Endometrial microvascular endothelial cells (primary cell): ENCODE results near the gene AFF2. TPM values are rescaled to one million over a fixed set of nuclear protein-coding genes. Genes with fewer than 3 reads are reported as not detected.

Experiments
- in situ Hi-C: cut with HindIII; loops from 2 replicates; pipeline ENCODE4 v1.10.0; 2017; ENCODE audit warnings: low sequenced_read_pairs, low pct_unique_long_range_greater_than_20kb; ENCODE audit errors: inconsistent ontology term
- total RNA-seq: library from RNA; depleted of rRNA; stranded (reverse); fragments of >200 nt; gene quantifications from one replicate; pipeline ENCODE4 v1.2.3, GENCODE V29; 2015; ENCODE audit errors: inconsistent ontology term

AFF2 gene
- total RNA-seq, 1 donor from 2014 or later, result 0.19 TPM

DNA sequence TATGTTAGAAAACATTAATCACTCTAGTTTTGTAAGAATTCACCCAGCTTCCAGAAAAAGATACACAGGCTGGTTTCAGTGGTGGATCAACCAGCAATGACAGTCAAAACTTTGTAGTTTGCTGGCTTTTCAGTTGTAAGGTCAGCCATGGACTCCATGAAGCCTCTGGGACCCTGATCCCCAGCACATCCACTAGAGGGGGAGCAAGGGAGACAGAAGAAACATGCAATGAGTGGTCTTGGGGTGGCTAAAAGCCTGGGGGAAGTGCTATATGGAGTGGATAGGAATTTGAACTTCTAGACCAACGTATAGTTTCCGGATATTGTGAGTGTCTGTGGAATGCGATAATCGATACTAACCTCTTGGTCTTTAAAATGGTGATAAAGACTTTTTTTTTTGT lies 72.7 kb downstream of the AFF2 start:
- in situ Hi-C loops, result no loop called here

DNA sequence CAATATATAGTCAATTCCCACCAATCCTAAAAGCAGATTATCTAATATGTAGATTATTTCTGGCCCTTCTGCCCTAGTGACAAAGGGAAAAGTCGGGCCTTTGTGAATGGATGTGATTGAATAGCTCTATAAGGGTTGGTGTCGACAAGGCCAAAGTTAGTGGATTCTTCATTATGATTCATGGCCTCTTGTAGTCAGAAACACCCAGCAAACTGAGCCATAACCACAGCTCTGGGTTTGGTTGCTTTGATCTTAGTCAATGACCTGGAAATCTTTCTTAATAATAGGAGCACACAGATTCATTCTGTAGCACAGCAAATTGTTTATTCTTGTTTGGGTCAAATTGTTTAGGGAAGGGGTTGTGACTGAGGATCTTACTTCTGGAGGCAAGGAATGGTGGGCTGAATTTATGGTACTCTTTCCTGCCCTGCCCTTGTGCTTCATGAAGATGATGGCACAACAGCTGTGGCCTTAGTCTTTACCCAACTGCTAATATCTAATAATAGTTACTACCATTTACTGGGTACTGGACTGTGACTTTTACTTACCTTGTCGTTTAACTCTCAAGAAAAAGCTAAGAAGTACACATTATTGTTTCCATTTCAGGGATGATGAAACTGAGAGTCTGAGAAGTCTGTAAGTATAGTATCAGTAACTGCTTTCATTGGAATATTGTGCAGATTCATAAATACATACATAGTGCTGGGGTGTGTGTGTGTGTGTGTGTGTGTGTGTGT lies 74.0 kb downstream of the AFF2 start:
- in situ Hi-C loops, result no loop called here

DNA sequence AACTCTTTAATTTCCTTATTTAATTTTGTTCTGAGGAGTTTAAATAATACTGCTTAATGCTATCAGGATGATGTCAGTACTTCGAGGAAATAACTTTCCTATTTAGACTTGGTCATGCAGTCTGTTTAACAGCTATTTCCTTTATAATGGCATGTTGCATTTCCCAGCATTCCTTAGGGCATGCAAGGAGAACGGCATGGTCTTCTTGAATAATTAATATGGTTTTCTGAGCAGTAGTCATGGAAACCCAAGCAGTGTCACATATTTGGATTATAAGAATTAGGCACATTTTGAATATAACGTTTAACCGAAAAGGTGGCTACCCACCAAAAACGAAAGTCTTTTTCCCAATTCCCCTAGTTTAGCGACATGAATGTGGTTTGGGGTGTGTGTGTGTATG lies 76.0 kb downstream of the AFF2 start:
- in situ Hi-C loops, result no loop called here

DNA sequence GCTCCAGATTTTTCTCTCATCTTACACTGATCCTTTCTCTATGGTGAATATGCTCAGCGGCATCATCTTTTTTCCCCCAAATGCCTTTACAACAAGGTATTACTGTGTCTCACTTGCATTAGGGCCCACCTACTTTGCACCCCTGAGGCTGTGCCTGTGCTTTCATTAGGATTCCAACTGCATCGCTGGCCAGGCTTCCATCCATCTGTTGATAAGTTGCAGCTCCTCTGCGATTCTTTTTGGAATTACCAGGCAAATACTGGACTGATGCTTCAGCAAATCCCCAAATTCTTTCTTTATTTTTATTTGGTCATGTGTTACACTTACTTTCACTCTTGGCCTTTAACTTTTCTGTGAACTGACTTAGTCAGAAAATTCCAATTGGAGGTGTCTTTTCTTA lies 77.3 kb downstream of the AFF2 start:
- in situ Hi-C loops, result no loop called here

DNA sequence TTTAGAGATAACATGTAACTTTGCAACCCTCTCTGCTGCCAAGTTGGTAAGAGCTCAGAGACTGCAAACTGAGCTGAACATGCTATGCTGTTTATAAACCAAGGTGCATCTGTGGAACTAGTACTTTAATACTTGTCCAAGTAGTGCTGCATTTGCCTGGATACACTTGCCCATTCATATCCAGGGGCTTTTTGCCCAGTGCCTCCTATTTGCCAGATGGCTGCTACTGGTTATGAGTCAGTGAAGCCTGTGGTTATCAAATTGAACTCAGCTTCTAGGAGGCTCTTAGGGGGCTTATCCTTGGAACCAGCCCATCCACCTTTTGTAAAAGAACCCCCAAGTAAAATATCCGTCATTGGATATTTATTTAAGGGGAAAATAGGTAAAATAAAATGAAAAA lies 79.6 kb downstream of the AFF2 start:
- in situ Hi-C loops, result no loop called here

DNA sequence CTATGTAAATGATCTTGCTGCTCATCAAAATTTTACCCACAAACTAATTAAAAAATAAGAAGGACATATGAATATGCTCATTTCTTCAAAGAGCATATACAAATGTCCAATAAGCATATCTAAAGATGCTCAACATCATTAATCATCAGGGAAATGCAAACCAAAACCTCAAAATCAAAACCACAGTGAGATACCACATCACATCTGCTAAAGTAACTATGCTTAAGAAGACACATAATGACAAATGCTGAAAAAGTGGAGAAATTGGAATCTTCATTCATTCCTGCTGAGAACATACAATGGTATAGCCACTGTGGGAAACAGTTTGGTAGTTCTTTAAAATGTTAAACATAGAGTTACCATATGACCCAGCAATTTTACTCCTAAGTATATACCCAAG lies 81.9 kb downstream of the AFF2 start:
- in situ Hi-C loops, result no loop called here

DNA sequence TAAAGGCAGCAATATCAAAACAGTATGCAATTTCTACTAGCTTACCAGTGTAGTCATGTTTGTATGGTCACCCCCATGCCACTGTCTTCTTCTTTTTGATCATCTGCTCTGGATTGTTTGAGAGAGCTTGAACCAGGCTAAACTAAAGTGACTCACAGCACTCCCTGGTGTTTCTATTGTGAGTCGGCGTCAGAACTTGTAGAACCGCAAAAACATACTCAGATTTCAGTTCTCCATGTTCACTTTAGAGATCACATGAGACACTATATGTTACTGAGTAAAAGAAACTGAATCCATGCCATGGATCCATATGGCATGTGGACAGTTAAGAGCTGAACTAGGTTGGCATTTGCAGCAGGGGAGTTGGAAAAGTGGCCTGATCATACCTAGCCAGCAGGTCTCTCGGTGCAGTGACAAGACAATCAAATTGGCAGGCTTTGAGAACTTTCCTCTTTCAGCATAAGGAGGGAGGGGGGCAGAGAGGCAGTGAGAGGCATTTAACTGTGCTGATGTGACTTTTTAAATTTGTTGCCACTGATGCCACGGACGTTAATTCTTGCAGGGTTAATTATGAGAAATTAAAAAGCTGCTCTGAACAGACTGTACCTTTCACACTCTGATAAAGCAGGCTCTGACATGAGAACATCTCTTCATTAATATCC lies 88.4 kb downstream of the AFF2 start:
- in situ Hi-C loops, result no loop called here

DNA sequence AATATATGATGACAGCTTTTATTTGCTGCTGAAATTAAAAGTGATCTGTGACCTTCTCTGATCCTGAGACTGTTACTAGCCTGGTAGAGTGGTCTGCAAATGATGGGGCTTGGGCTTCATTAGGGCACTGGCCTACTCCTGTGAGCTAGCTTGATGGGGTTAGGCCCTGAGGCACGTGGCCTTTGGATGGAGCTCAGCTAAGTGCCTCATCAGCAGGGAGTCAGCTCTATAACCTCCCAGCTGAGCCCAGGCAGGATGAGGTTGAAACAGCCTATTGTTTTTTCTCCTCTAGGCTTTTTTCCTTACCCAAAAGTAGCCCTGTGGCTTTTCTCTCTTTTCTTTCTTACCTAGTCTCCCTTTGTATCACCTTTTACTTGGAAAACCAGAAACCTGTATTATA lies 92.2 kb downstream of the AFF2 start:
- in situ Hi-C loops, result no loop called here

DNA sequence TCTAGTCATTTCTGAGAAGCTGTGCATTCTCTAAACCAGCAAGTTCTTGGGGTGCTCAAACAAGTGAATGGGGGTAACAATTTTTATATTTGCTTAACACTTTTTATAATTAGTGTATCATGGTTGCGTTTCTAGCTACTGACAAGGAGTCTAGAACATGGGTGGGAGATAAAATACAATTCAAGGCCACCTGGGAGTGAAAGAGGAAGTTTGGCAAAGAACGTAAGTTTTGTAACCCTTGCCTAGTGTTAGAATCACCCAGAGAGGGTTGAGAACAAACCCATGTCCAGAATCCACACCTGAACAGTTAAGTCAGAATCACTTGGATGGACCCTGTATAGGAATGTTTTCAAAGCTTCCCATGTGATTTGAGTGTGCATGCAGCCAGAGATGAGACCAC lies 92.7 kb downstream of the AFF2 start:
- in situ Hi-C loops, result no loop called here

DNA sequence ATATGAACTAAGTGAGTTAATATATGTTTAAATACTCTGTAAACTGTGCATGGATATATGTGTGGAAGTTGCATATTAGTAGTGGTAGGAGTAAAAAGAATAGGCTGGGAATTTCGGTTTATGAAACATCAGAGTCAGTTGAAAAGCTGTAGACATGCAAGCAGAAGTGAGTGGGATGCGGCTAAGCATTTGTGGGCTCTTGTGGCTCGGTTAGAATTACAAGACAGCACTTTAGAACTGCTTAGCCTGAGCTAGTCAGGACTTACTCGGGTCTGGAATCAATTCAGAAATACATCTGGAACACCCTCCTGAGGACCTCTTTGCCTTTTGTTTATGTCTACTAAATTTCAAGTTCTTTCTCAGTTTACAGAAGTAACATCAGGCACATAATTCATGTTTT lies 93.6 kb downstream of the AFF2 start:
- in situ Hi-C loops, result no loop called here

DNA sequence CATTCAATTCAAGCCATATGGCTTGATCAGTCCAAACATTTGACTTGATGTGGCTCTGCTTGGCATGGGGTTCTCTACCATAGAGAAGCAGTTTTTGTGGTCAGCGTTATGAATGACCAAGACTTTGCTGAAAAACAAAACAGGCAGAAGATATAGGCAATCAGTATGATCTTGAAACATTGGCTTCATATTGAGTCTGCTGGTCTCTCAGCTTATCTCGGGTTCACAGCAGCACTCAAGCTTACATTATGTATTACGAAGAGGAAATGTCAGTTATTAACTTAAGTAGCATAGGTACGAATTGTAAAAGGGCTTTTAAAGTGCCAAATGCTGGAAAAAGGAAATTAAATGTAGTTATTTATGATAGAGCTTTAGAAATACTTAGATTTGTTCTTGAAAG lies 99.0 kb downstream of the AFF2 start:
- in situ Hi-C loops, result no loop called here

DNA sequence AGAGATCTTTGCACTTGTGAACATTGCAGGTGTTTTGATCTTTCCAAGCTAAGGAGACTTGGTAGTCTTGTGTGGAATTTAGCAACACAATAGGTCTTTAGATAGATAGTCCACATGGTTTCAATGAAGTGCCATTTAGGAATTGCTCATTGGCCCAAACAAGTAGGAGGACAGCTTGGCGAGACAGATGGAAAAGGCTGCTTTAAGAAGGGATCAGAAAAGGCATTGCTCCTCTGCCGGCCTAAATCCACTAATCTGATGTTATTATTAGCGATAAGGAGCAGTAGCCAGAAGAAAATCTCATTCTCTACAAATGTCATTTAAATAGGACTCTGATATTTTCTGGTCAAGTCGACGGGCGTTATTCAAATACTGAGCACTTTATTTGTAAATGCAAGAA lies 99.7 kb downstream of the AFF2 start:
- in situ Hi-C loops, result no loop called here

DNA sequence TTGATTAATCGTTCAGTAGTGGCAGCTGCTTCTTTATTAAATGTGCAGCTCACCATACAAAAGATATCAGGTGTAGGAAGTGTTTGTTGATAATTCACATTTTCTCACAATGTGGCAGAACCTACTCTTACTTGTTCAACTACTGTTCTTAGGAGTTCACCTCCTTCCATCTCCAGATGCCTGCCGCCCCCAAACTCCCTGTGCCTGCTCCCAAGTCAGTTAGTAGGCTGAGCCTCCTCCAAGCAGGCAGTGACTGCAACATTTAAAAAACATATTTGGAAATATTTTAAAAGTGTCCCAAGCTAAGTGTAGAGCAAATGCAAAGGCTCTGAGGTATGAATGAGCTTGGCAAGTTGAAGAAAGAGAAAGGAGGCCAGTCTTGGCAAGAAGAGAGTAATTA lies 100.2 kb downstream of the AFF2 start:
- in situ Hi-C loops, result no loop called here

DNA sequence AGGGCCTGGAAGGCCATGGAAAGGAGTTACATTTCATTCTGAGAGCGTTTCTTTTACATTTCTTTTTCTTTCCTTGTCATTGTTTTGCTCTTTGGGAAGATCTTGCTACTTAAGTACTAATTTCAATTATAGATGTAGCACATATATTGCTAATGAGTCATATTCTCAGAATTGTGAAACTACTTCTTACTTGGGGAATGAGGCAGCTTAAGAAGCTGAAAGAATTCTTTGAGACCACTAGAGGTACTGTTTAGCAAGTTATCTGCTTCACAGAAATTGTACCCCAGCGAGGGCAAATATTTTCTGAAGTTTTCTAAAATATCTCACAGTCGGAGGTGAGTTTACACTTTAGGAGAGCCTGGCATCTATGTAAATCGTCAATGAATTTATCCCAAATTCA lies 100.6 kb downstream of the AFF2 start:
- in situ Hi-C loops, result no loop called here

DNA sequence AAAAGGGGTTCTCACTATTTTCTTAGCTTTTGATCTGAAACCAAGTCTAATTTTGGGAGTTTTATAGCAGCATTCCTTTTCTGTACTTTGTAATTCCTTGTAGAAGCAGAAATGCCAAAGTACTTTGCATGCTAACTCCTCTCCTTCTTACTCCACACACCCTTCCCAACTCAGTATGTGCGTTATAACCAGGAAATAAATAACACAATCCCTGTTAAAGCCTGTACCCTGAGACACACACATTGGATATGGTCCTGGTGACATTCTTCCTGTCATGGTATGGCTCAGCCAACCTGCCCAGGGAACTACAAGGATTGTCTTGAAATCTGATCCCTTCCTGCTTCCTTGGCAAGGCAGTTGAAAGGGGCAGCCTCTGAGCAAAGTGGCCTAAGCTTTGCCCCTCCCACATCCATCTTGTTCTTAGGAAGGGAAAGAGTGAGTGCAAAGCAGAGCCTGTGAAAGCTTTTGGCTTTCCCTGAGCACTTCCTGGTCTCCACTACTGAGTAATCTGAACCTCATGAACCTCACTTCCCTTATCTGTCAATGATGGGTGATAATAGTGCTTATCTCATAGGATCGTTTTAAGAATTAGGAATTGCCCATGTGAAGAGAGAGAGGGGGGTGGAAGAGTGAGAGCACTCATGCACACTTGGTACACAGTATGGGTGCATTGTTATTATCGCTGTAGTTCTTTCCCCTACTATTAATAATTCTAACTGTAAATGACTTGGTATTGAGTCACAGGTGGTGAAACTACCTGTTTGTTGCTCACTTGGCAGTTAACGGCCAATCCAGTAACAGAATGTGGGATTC lies 109.3 kb downstream of the AFF2 start:
- in situ Hi-C loops, result no loop called here

DNA sequence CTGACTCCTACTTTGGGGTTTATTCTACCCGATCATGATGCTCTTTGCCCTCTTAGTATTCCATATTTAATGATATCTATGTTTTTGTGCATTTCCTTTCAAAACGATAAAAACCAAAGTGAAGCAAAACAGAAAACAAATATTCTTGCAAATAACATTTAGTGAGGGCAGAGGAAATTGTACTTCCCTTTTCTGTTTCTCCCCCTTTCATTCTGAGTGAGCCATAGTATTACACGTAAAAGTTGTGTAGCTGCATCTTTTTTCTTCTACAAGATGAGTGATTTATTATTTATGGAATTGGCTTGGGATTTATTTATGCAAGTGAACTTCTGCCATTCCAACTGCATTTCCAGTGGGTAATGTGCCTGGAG lies 109.9 kb downstream of the AFF2 start:
- in situ Hi-C loops, result no loop called here

DNA sequence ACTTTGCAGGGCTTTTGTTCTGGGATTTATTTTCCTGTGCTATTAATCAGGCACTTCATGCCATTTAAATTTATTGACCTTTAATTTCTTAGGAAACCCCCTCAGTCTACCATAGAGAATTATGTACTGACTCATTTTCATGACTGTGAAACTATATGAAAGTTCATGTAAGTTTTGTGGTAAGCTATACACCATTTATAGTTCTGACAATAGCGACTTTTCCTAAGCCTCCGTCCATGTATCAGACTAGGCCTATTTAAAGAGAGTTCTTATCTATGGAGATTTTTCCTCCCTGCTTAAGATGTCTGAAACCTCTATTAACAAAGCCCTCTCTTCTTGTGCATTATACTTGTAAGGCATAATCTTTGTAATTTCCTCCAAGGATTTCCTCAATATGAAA lies 111.6 kb downstream of the AFF2 start:
- in situ Hi-C loops, result no loop called here

DNA sequence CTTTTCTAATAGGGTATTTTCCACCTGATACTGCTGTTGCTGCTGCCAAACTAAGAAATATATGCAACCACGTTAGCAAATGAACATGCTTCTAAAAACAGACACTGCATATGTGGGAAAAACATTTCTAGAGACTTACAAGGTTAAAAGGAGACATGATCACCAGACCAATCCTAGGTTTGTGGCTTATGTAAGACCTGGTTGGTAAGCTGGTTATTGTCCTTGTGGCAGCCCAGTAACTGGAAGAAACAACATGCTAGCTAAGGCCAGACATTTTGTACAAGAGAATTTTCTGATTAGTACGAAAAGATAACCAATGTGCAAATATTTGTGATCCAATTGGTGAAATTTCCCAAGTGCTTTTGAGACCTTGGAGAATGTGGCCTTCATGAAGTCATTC lies 112.0 kb downstream of the AFF2 start:
- in situ Hi-C loops, result no loop called here

DNA sequence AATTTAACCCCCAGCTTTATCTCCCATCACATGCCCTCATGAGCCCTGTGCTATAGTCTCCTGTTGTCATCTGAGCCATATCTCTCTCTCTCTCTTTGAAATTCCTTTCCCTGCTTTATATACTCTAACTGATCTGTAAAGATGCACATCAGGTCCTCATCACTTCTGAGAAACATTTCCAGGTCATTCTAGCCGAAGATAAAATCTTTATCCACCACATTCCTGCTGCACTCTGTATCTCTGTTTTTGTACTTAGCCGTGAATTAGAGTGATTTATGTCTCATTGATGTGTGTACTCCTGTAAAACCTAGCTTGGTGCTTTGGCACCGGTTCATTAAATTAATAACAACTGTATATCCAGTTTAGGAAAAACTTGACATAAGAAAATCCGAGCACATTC lies 113.2 kb downstream of the AFF2 start:
- in situ Hi-C loops, result no loop called here

DNA sequence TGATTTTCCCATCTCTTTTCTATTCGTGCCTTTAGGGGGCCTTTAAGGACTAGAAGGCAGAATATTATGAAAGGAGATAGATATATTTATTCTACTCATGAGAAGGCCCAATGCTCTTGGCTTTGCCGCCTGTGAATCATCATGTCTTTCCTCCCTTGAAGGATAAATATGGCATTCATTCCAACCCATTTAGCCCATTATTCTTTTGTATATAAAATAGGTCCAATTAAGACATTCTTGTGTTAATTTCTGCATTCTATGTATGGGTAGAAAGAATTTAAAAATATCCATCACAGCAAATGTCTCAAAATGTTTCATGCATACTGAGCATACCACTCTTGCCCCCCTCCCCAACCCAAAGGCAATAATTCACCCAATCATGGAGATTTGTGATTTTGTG lies 115.1 kb downstream of the AFF2 start:
- in situ Hi-C loops, result no loop called here
